HG03108 (cell line): ENCODE measurements around the gene SCARB1.
A peak's percentile ranks its signal among the peaks of the same experiment; 100 is the strongest.

Experiments
- ATAC-seq: cut with Tn5 transposase; IDR thresholded peaks from one replicate; pipeline ENCODE4 v1.9.1; 2021; ENCODE audit warnings: moderate library complexity; ENCODE audit not compliant: unreplicated experiment

Gene SCARB1

GRCh38 chr12:124734224-124734788 is 129.4 kb downstream of the SCARB1 start:
- no peak for ATAC-seq

- ATAC-seq: no peak
These were observed 130.6 kb downstream of the SCARB1 start for GRCh38 chr12:124733086-124733485.

GRCh38 chr12:124732275-124733075 is 131.2 kb downstream of the SCARB1 start:
- ATAC-seq: no peak

- no peak for ATAC-seq
These were observed 131.8 kb downstream of the SCARB1 start for GRCh38 chr12:124731869-124732268.

- no peak for ATAC-seq
These were observed 133.2 kb downstream of the SCARB1 start for GRCh38 chr12:124730455-124730932.

- ATAC-seq: no peak
These were observed 135.7 kb downstream of the SCARB1 start for GRCh38 chr12:124727922-124728321.

- peak; percentile 84 for ATAC-seq
These were observed 136.3 kb downstream of the SCARB1 start for GRCh38 chr12:124727264-124727800.
